GM12878 (cell line): Measurements from ENCODE around the gene FAM83D. TPM values are rescaled to one million over a fixed set of nuclear protein-coding genes. Genes with fewer than 3 reads are reported as not detected.
A peak's percentile ranks its signal among the peaks of the same experiment; 100 is the strongest.

Experiments
- BRCA1 ChIP-seq: IDR thresholded peaks from 2 replicates; pipeline ENCODE4 v1.6.1; 2011; ENCODE audit warnings: low read depth, low read length, improper control_type of control experiment
- CBX5 ChIP-seq: sonication (generic); IDR thresholded peaks from 2 replicates; pipeline ENCODE4 v1.6.1; 2016; ENCODE audit warnings: low read depth, moderate library complexity, mild to moderate bottlenecking, inconsistent platforms
- FOS ChIP-seq: IDR thresholded peaks from 3 replicates; pipeline ENCODE4 v1.6.1; 2011; ENCODE audit warnings: borderline replicate concordance; ENCODE audit not compliant: insufficient read length; ENCODE audit errors: extremely low read depth
- FOXK2 ChIP-seq: fragments of 450-650 bp; IDR thresholded peaks from 2 replicates; pipeline ENCODE4 v1.6.1; 2017; ENCODE audit warnings: mild to moderate bottlenecking, moderate library complexity
- HDAC2 ChIP-seq: fragments of 200-600 bp; sonication (generic); IDR thresholded peaks from 2 replicates; pipeline ENCODE4 v1.6.1; 2017
- HDAC6 ChIP-seq: fragments of 200-600 bp; sonication (generic); IDR thresholded peaks from one replicate; pipeline ENCODE4 v1.8.0; 2017; ENCODE audit warnings: antibody characterized with exemption; ENCODE audit not compliant: unreplicated experiment
- IKZF1 ChIP-seq: fragments of 450-650 bp; conservative IDR thresholded peaks from 2 replicates; pipeline ENCODE4 v1.6.1; 2017; ENCODE audit warnings: antibody characterized with exemption, mild to moderate bottlenecking
- MLLT1 ChIP-seq: fragments of 450-650 bp; IDR thresholded peaks from 2 replicates; pipeline ENCODE4 v1.6.1; 2016; ENCODE audit warnings: mild to moderate bottlenecking
- NFIC ChIP-seq: IDR thresholded peaks from 2 replicates; pipeline ENCODE4 v1.6.1; 2012; ENCODE audit warnings: low read depth, mild to moderate bottlenecking, inconsistent platforms, low read length, moderate library complexity
- NFXL1 ChIP-seq: fragments of 450-650 bp; IDR thresholded peaks from 2 replicates; pipeline ENCODE4 v1.6.1; 2017; ENCODE audit warnings: antibody characterized with exemption, mild to moderate bottlenecking, borderline replicate concordance
- NRF1 ChIP-seq: conservative IDR thresholded peaks from 2 replicates; pipeline ENCODE4 v1.6.1; 2011; ENCODE audit warnings: mild to moderate bottlenecking, low read depth, low read length, improper control_type of control experiment
- PKNOX1 ChIP-seq: fragments of 450-650 bp; IDR thresholded peaks from 2 replicates; pipeline ENCODE4 v1.6.1; 2016; ENCODE audit warnings: mild to moderate bottlenecking
- PML ChIP-seq: IDR thresholded peaks from 2 replicates; pipeline ENCODE4 v1.6.1; 2012; ENCODE audit warnings: low read length, inconsistent platforms
- POLR2A ChIP-seq: IDR thresholded peaks from 2 replicates; pipeline ENCODE4 v1.6.1; 2011; ENCODE audit warnings: low read depth, mild to moderate bottlenecking, low read length
- PRDM15 ChIP-seq: fragments of 450-650 bp; formaldehyde crosslinking; IDR thresholded peaks from 2 replicates; pipeline ENCODE4 v1.4.0; 2020; ENCODE audit warnings: mild to moderate bottlenecking, moderate library complexity
- SPI1 ChIP-seq: IDR thresholded peaks from 2 replicates; pipeline ENCODE4 v1.6.1; 2011; ENCODE audit warnings: low read depth, mild to moderate bottlenecking, low read length, moderate library complexity, borderline replicate concordance; ENCODE audit not compliant: insufficient read depth
- SUPT20H ChIP-seq: IDR thresholded peaks from 2 replicates; pipeline ENCODE4 v1.6.1; 2011; ENCODE audit warnings: low read depth, mild to moderate bottlenecking, low read length, moderate library complexity, borderline replicate concordance; ENCODE audit not compliant: control insufficient read depth
- TARDBP ChIP-seq: IDR thresholded peaks from 2 replicates; pipeline ENCODE4 v1.6.1; 2016; ENCODE audit warnings: borderline replicate concordance
- YY1 ChIP-seq: IDR thresholded peaks from 2 replicates; pipeline ENCODE4 v1.6.1; 2011; ENCODE audit warnings: low read depth, mild to moderate bottlenecking, low read length
- ZBTB40 ChIP-seq: fragments of 450-650 bp; IDR thresholded peaks from 2 replicates; pipeline ENCODE4 v1.6.1; 2016; ENCODE audit warnings: mild to moderate bottlenecking, moderate library complexity, borderline replicate concordance
- polyA plus RNA-seq, 11 experiments: library from polyadenylated mRNA; depleted of rRNA in 4 of 11; unstranded in 6 of 11; stranded (reverse) in 5 of 11; fragments of >200 nt; fragmentation: Nextera tagmentation in 4 of 11; fragmentation: Illumina TruSeq in 1 of 11; extraction: Ambion mirVana in 4 of 11; extraction: Trizol in 1 of 11; gene quantifications; 1 replicate in 1 of 11; 2 replicates in 10 of 11; pipeline versions ENCODE4 v1.2.1 to v1.2.3, GENCODE V29; 2011 to 2016; ENCODE audit warnings: inconsistent platforms in 2 of 11, missing spikeins in 2 of 11, low read depth in 1 of 11
- total RNA-seq, 4 experiments: library from RNA; depleted of rRNA in 3 of 4; stranded (reverse); fragments of >200 nt in 3 of 4; fragmentation: Illumina TruSeq in 1 of 4; extraction: Trizol in 1 of 4; gene quantifications; 2 replicates each; pipeline versions ENCODE4 v1.2.1 to v1.2.3, GENCODE V29; 2013 to 2021

FAM83D gene
- total and polyA plus RNA-seq, 10 of the 15 experiments (the other 5 are each of a cell fraction or from before 2014, with no cell fraction given): 4.5 to 34.8 (median 19.2) TPM

- TF ChIP-seq PKNOX1 (peak; percentile 38; the same call in 1 of the 2 replicates), ZBTB40 (no peak), POLR2A (no peak), NFXL1 (no peak), CBX5 (no peak; the same call in 1 of the 2 replicates), NRF1 (no peak), HDAC2 (no peak), HDAC6 (no peak), FOXK2 (no peak), YY1 (no peak), FOS (no peak), MLLT1 (0 out of 2 replicates have a peak, but pooled peaks have one; percentile 42), NFIC (peak; percentile 94), PML (no peak; the same call in 1 of the 2 replicates), TARDBP (no peak), SPI1 (peak; percentile 97), IKZF1 (peak; percentile 86), SUPT20H (no peak), BRCA1 (no peak), PRDM15 (no peak)
Measured at GRCh38 chr20:38892091-38892981, 33.9 kb upstream of the FAM83D start (continued).
